ENCODE results near the gene HES1.

HES1 gene

DNA sequence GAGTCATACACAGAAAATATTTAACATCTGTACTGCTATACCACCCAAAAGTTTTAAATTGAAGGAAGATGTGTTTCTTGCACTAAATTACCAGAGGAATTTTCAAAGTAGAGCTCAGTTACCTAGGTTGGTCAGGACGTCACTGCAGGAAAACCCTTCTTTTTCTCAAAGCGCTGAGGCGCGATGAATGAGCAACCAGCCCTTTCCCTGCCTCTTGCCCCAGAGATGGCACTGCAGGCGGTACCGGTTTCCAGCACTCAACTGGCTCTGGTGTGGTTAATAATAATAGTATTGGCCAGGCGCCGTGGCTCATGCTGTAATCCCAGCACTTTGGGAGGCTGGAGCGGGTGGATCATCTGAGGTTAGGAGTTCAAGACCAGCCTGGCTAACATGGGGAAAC lies 49.3 kb downstream of the HES1 start:
- no peak for TF ChIP-seq Cebpa-rat (IDR thresholded peaks at IDR 0.05)
- Histone ChIP-seq H3K4me2 (peak overlapping the region in 5 of 11 experiments; percentile 11 to 50 (median 23); a peak in 7 of 22 replicates), H4K20me1 (no peaks in the 10 kb centered on the region), H3K4me1 (peaks cover 6 to 32% (median 25%) of the 10 kb centered on the region in 10 experiments; a peak in 17 of 20 replicates), H3K27ac (no peak overlapping the region), H3K9me3 (replicated peaks in 1 of 11) (0 out of 22 replicates have a peak, but pooled peaks cover 0 to under 1% (median 0%) of the 10 kb centered on the region in 11 experiments), H3K4me3 (no peak overlapping the region), H3K36me3 (no peaks in the 10 kb centered on the region), H3K27me3 (no peaks in the 10 kb centered on the region), H3K9ac (no peak overlapping the region)

DNA sequence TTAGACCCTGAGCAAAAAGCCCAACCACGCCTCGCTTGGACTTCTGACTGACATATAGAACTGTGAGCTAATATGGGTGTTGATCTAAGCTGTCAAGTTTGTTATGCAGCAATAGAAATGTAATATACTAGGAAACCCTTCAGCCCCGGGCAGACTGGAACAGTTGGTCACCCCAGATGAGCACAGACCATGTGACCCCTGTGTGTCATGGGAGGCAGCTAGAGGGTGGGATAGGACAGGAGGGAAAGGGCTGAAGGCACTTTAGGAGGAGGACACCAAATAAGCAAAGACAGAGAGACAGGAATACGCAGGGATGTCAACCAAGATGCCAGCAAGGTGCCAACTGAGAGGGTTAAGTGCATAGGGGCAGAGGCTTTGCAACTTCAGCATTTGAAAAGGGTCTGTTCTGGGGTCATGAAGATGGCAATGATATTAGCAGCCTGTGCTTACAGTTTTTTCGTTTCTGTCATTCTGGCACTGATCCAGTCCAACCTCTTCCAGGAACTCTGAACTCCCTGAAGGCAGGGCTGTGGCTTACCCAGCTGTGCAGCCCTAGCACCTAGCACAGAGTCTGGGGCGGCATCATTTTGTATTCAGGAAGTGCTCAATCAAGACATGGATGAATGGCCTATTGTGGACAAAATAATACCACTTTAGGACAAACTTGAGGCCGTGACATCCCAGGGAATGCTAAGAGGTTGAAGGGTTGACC lies 51.4 kb downstream of the HES1 start:
- H3K27ac ChIP-seq, result no peak overlapping the region
- H3K4me1 ChIP-seq, result peaks cover 0 to 43% (median 31%) of the 10 kb centered on the region in 10 experiments; a peak in 16 of 20 replicates
- H3K9me3 ChIP-seq (replicated peaks in 1 of 11), result peaks cover 0 to 20% (median 7%) of the 10 kb centered on the region in 11 experiments; a peak in 8 of 22 replicates
- no peaks in the 10 kb centered on the region for H4K20me1 ChIP-seq
- H3K9ac ChIP-seq, result no peak overlapping the region
- H3K4me2 ChIP-seq, result peak overlapping the region; percentile 1 to 81 (median 66); a peak in 21 of 22 replicates
- H3K4me3 ChIP-seq, result no peak overlapping the region
- no peaks in the 10 kb centered on the region for H3K36me3 ChIP-seq
- H3K27me3 ChIP-seq, result no peaks in the 10 kb centered on the region
- TF ChIP-seq Cebpa-rat (IDR thresholded peaks at IDR 0.05), result no peak
